Measurements from ENCODE around the gene GCNA. TPM values are rescaled to one million over a fixed set of nuclear protein-coding genes. Genes with fewer than 3 reads are reported as not detected.

The GCNA gene, protein sequence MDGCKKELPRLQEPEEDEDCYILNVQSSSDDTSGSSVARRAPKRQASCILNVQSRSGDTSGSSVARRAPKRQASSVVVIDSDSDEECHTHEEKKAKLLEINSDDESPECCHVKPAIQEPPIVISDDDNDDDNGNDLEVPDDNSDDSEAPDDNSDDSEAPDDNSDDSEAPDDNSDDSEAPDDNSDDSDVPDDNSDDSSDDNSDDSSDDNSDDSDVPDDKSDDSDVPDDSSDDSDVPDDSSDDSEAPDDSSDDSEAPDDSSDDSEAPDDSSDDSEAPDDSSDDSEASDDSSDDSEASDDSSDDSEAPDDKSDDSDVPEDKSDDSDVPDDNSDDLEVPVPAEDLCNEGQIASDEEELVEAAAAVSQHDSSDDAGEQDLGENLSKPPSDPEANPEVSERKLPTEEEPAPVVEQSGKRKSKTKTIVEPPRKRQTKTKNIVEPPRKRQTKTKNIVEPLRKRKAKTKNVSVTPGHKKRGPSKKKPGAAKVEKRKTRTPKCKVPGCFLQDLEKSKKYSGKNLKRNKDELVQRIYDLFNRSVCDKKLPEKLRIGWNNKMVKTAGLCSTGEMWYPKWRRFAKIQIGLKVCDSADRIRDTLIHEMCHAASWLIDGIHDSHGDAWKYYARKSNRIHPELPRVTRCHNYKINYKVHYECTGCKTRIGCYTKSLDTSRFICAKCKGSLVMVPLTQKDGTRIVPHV
- 1.7 TPM for polyA plus RNA-seq (2012; ENCODE audit: insufficient read depth, insufficient read length, low read depth)

- H3K9me3 ChIP-seq, result no peaks in the 10 kb centered on the region
- no peaks in the 10 kb centered on the region for H3K27me3 ChIP-seq
- H3K4me1 ChIP-seq, result no peaks in the 10 kb centered on the region
- H3K4me3 ChIP-seq (ENCODE audit: low read depth, low read length), result no peak within 1 kb of the TSS
- H3K36me3 ChIP-seq, result peaks cover 14% of the 10 kb centered on the region
- TF ChIP-seq CTCF (IDR thresholded peaks at IDR 0.05; ENCODE audit: low read depth, low read length), result no peak
- DNase-seq, result no peak
Measured at GRCh38 chrX:71578253-71579135, at the start of gene GCNA. Gene GCNA, plus strand, starts transcription at chrX:71578437. Its CDS starts 2,385 bp downstream, at chrX:71580822.

- Histone ChIP-seq H3K4me3 (ENCODE audit: low read depth, low read length) (peak overlapping the region; percentile 75), H3K9me3 (no peaks in the 10 kb centered on the region), H3K4me1 (no peaks in the 10 kb centered on the region; the same call in 1 of the 2 replicates), H3K36me3 (peaks cover 2% of the 10 kb centered on the region; the same call in 1 of the 2 replicates), H3K27me3 (no peaks in the 10 kb centered on the region)
- no peak for TF ChIP-seq CTCF (IDR thresholded peaks at IDR 0.05; ENCODE audit: low read depth, low read length)
- no peak for DNase-seq
Measured at GRCh38 chrX:71532078-71532752, 46.0 kb upstream of the GCNA start.

- TF ChIP-seq CTCF (IDR thresholded peaks at IDR 0.05; ENCODE audit: low read depth, low read length), result no peak
- H3K4me3 ChIP-seq (ENCODE audit: low read depth, low read length), result peak within 1 kb of the TSS; percentile 82
- no peaks in the 10 kb centered on the region for H3K27me3 ChIP-seq
- H3K9me3 ChIP-seq, result no peaks in the 10 kb centered on the region
- H3K36me3 ChIP-seq, result peaks cover 5% of the 10 kb centered on the region
- DNase-seq, result peak; percentile 91
- H3K4me1 ChIP-seq, result no peaks in the 10 kb centered on the region; the same call in 1 of the 2 replicates
Measured at GRCh38 chrX:71532753-71533425, 45.3 kb upstream of the GCNA start, which contains the start of gene OGT. Gene OGT, plus strand, starts transcription at chrX:71533104. Its CDS starts 196 bp downstream, at chrX:71533300.

DNA sequence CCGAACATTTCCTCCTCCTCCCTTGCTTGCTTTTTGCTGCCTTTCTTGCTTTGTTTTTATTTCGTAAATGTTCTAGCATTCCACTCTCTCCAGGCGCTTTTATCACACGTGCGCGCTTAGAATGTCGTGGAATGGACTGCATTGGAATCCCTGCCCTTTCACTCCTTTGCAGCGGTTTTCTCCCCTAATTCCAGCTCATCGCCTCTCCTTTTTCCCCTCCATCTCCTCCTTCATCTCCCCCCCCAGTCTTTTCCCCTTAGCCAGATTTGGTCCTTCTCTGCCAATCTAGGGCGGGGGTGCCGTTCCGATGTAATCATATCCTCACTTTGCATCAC, 44.8 kb upstream of the GCNA start:
- Histone ChIP-seq H3K36me3 (peaks cover 9% of the 10 kb centered on the region), H3K4me1 (no peaks in the 10 kb centered on the region; the same call in 1 of the 2 replicates), H3K27me3 (no peaks in the 10 kb centered on the region), H3K4me3 (ENCODE audit: low read depth, low read length) (peak overlapping the region; percentile 82), H3K9me3 (no peaks in the 10 kb centered on the region)
- TF ChIP-seq CTCF (IDR thresholded peaks at IDR 0.05; ENCODE audit: low read depth, low read length), result no peak
- no peak for DNase-seq

DNA sequence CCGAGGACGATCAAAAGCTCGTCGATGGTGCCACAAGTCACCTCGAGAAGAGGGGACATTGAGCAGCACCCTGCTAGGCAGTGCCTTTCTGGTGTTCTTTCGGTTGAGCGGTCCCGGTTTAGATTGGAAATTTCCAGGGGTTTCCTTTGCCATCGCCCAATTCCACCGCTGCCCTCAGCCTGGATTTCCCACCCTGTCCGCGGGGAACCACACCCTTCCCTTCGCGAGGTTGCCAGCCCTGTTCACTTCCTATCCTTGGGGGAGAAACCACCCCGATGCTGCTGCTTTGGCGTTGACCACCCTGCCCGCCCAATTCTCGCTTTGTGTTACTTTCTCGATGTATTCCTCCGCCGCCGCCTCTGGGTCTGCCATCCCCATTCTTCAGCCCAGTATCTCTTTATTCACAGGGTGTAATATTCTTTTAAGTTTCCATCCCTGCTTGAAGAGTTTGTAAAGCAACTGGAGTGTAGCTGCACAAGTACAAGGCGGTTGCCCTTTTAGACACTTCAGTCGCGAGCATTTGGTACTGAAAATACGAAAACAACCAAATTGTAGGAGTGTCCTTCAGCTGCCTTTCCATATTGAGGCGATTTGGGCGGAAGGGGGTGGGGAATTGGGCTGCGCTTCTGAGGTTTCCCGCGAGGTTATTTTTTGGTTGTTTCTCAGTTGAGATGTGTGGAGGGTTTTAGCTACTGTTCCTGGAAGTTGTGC, 44.2 kb upstream of the GCNA start:
- Histone ChIP-seq H3K27me3 (no peaks in the 10 kb centered on the region), H3K9me3 (no peaks in the 10 kb centered on the region), H3K36me3 (peaks cover 9% of the 10 kb centered on the region), H3K4me1 (no peaks in the 10 kb centered on the region; the same call in 1 of the 2 replicates), H3K4me3 (ENCODE audit: low read depth, low read length) (peak overlapping the region; percentile 82)
- TF ChIP-seq CTCF (IDR thresholded peaks at IDR 0.05; ENCODE audit: low read depth, low read length), result no peak
- peak; percentile 32 for DNase-seq
